HG02571 (cell line): Measurements from ENCODE around the gene NARF.
"Not testable (repeated sequence)": the region's sequence is repeated elsewhere in the genome, so short reads cannot be mapped to it uniquely, and the experiment has no call there.

Experiments
- ATAC-seq: cut with Tn5 transposase; IDR thresholded peaks from one replicate; pipeline ENCODE4 v1.9.1; 2021; ENCODE audit warnings: mild to moderate bottlenecking, moderate library complexity; ENCODE audit not compliant: unreplicated experiment

NARF gene

DNA sequence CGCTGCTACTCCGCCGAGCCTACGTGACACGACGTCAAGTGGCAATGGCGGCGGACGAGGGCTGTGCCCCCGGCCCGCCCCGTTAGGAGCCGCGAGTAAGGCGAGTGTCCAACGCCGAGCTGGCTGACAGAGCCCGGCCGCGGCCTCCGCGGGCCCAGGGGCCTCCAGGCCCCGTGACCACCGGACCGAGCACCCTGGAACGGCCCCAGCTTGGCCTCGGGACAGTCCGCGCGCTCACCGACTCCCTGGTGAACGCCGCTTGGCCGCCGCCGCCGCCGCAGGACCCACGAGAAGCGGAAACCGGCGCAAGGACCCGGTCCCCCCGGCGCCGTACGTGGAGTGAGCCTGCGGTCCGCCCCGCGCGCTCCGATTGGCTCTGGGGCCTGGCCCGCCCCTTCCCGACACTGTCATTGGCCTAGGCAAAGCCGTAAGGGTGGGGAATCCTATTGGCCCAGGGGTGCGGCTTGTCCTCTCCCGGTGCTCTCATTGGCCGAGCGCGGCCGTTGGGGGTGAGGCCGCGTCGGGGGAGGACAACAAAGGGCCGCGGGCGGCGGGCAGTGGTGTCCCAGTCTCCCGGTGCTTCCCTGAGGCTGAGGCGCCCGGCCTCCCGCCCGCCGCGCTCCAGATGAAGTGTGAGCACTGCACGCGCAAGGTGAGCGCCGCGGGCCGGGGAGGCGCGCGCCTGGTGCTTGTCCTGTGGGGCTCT, at the start of gene NARF:
Gene NARF, plus strand, starts transcription at position 563 of the 706 bp plus-strand sequence. Its CDS starts 63 bp downstream, at position 626.
- ATAC-seq: peak; percentile 95

DNA sequence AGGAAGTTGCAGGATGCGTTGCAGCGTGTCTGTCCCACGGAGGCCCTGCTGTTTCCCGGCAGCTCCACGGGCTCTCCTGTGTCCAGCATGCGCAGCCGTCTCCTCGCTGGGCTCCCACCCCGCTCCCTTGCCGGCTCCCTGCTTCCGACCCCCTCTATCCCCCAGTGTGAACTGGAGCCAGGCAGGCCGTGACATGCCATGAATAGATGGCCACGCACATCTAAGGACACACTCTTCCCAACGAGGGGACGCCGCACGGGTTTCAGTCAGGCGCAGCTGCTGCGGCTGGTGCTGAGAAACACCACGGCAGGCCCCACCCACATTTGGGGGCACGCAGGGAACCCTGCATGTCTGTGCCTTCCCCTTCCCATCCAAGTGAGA, 49.6 kb upstream of the NARF start:
- no peak for ATAC-seq

DNA sequence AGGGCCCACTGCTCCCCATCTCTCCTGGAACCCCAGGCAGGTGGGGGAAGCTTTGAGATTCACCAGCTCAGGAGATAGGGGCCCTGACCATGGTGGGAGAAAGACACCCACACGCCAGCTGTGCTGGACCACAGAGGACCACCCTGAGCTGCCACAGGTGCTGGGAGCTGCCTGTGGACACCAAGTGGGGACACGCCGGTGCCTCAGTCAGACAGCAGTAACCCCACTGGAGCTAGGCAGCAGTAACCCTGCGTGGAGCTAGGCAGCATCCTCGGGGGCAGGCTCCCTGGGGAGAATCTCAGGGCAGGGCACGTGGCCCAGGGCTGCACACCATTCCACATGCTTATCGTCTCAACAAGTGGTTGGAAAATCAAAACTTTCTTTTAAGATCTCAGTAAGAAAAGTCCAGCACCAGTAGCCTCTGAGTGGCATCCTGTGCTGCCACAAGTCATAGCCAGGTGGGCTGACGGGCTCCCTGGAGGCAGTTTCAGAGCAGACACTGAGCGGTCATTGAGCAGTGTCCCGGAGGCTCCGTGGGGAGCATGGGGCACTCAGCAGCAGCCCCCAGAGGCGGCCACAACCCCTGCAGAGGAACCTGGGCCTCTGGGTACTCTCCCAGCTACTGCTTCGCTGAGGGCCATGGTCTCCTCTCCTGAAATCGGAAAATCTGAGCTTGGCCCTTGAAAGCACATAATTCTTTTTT, 48.4 kb upstream of the NARF start:
- ATAC-seq: no peak

DNA sequence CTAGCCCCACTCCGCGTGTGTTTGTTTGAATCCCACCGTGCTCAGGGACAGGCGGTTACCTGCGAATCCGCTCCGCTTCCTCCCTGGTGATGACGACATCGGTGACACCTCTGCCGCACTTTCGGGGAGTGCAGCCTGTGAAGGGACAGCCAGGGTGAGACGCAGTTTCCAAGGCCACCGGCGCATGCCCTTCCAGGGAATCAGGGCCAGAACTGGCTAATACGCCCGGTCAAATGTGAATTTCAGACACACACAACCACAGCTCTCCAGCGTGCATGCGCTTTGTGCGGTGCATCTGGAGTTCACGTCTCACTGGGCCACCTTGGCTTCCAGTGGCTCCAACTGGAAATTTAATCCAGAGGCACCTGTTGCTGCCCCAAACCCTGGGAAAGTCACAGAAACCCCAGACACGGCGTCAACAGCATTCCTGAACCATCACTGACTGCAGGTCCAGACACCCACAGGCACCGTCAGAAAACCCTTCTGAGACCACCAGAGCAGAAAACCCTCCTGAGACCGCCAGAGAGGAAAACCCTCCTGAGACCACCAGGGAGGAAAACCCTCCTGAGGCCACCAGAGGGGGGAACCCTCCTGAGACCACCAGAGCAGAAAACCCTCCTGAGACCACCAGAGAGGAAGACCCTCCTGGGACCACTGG, 47.0 kb upstream of the NARF start:
- no peak for ATAC-seq

DNA sequence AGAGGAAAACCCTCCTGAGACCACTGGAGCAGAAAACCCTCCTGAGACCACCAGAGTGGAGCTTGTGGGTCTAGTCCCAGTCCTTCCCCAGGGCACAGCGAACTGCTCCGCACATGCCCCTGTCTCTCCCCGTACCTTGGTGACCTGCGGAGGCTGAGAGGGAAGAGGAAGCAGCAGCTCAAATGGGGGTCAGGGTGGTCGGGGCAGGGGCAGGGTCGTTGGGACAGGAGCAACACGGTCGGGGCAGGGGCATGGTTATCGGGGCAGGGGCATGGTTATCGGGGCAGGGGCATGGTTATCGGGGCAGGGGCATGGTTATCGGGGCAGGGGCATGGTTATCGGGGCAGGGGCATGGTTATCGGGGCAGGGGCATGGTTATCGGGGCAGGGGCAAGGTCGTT, 46.5 kb upstream of the NARF start:
- not testable (repeated sequence) for ATAC-seq

DNA sequence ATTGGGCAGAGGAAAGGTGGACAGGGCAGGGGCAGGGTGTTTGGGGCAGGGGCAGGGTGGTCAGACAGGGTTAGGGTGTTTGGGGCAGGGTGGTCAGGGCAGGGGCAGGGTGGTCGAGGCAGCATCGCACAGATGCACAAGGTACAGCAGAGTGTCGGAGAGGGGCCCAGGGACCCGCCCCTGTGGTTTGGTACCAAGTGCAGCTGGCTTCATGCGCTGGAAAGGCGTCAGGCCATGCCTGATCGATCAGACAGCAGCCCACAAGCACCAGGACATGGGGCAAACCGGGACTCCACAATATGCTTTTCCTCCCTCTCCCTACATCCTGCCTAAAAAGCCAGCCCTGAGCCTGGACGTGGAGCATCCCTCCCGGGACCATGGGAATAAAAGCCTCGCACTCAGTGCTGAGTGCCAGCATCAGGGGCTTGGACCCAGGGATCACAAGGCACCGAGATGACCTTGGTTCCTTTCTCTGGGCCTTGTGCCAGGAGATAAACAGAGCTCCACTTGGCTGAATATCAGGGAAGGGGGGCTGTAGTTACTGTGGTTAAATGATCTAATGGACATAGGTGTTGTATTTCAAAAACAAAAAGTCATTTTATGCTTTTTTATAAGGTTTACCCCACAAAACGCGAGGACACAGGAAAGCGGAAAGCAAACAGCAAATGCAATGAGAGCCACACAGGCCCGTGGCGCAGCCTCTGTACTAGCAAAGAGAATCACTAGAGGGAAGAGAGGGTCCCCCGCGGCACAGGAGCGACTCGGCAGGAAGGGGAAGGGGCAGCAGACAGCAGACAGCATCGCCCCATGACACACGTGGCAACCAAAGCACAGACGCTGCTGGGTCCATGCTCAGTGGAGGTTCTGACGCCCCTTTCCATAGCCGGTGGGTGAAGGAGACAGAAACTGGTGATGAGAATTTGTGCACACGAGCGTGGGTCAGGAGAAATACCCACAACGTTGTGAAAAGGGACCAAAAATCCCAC, 45.7 kb upstream of the NARF start:
- ATAC-seq: no peak

DNA sequence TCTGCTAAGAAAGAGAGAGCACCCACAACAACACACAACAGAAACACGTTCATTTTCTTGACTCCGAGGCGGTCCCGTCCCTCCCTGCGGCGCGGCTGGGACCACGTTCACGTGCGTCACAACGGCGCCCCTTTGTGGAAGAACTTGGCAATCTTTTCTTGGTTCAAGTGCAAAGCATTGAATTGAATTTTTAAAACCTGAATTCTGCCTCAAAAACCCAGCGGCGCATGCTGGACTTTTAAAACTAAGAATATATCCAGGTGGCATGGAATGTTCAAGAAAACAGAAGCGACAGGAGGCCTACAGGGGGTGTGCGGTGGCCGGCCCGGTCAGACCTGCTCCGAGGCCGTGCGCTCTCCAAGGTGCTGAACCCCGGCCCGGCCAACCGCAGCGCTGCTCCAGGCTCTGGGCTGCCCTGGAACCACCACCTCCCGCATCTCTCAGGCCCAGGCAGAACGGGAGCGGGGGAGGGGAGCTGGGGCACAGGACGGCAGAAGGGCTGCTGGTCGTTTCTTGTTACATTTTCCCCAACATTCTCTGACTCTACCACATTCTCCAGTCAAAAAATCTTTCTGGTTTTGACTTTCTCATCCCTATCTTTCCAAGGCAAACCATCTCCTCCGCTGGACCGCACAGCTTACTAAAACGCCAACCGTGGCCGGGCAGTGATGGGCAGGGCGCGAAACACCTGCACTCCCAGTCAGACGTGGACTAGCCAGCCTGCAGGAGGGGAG, 43.8 kb upstream of the NARF start:
- ATAC-seq: no peak

DNA sequence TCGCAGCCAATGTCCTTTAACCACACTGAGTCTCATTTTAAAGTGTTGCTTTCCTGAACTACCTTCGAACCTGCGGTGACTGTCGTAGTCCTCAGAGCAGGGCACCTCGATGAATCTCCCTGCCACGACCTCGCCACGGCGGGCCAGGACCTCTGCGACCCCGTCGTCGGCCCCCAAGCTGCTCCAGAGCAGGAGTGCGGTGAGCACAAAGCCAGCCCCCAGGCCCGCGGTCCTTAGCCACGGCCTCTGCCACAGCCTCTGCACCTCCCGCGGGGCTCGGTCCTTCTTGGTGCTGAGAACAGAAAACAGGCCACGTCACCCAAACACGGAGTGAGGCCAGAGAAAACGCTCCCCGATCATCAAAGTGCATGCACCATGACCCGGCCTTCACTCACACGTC, 43.2 kb upstream of the NARF start:
- ATAC-seq: no peak

DNA sequence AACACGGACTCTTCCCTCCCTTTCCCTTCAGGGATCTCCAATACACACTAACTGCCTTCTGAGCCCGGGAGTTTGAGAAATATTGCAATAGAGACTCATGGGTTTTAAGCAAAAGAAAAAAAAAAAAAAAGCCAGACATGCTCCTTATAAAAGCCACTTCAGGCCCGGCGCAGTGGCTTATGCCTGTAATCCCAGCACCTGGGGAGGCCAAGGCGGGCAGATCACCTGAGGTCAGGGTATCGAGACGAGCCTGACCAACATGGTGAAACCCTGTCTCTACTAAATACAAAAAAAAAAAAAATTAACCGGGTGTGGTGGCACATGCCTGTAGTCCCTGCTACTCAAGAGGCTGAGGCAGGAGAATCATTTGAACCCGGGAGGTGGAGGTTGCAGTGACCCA, 42.8 kb upstream of the NARF start:
- ATAC-seq: no peak

DNA sequence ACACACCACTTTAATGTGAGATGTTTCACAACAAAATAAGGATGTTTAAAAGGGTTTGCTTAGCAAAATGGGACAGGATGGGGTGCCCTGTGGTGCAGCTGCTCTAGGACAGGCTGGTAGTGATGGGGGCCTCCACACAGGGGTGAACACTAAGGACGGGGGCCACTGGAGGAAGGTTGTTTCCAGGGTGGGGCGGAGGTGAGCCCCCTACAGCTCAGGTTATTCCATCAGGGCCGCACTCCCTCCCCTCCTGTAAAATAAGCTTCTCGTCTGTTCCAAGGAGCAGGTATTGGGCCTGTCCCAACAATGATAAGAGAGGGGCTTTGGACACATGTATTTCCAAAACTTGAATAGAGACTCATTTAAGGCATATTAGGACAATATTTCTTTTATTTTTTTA, 42.3 kb upstream of the NARF start:
- no peak for ATAC-seq

DNA sequence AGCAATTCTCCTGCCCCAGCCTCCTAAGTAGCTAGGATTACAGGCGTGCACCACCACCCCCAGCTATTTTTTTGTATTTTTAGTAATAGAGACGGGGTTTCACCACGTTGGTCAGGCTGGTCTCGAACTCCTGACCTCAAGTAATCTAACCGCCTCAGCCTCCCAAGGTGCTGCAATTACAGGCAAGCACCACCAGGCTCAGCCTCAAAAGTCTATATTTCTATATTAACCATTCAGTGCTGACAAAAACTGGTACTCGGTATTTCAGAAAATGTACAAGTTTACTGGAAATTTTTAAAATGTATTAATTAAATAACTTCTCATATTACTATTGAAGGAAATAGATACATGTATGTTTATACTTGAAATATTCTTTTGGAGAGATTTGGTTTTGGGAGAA, 41.8 kb upstream of the NARF start:
- ATAC-seq: no peak

DNA sequence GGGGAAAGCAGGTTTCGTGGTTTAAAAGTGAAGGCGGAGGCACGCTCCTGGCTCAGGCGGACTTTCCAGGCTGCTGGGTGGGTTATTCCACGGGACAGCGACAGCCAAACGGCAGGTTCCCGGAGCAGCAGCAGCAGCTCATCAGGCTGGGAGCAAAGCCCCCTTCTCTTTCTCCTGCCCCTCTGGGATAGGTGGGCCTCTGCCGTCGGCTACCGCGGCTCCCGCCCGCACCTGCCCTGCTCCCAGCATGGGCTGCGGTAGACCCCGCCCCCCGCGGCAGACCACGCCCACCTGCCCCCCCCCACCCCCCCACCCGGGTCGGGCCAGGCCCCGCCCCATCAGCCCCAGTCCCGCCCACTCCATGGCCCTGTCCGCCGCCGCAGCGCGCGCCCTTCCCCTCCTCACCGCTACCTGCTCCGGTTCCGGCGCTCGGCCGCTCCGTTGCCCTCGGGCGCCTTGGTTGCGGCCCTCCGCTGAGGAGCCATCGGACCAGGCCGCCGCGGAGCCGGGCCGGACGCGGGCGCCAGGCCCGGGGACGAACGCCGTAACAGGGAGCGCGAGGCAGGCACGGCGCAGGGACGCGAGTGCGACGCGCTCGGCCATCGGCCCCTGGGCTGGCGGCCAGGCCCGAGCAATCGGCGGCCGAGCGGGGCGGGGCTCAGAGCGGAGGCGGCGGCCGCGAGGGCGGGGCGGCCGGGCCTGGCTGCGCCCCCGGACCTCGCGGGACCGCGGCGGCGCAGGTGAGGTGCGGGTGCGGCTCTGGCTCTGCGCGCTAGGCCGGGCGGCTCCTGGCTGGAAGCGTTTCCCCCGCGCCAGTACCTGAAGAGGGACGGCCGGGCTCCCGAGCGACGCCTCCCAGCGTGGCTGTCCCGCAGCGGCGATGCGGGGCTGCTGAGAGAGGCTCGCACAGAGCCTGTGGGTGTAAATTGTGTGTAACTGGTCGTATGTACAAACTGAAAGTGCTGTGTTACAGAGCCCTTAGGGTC, 40.2 kb upstream of the NARF start, which contains the start of the genes HEXD and OGFOD3:
Gene HEXD, plus strand, starts transcription at position 347 of the 986 bp plus-strand sequence. CDS start 1,453 bp downstream, outside the sequence.
Gene OGFOD3, minus strand, starts transcription at position 586 of the 986 bp plus-strand sequence. Its CDS starts 101 bp downstream, at position 485.
- ATAC-seq: peak; percentile 72

DNA sequence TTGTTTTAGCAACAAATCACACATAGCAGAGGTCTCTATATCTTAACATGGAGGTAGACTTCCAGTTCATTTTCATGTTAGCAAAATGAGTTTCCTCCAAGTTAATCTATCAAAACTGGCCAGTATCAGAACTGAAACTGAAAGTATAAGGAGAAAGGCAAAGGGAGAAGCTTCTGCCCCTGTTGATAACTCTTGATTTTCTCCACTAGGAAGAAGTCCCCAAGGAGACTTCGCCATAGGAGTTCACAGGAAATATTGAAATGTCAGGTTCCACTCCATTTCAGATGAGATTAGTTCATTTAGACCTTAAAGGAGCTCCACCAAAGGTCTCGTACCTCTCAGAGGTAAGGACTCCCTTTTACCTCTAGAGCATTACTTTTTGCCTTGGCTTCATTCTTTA, 39.0 kb upstream of the NARF start:
- no peak for ATAC-seq

DNA sequence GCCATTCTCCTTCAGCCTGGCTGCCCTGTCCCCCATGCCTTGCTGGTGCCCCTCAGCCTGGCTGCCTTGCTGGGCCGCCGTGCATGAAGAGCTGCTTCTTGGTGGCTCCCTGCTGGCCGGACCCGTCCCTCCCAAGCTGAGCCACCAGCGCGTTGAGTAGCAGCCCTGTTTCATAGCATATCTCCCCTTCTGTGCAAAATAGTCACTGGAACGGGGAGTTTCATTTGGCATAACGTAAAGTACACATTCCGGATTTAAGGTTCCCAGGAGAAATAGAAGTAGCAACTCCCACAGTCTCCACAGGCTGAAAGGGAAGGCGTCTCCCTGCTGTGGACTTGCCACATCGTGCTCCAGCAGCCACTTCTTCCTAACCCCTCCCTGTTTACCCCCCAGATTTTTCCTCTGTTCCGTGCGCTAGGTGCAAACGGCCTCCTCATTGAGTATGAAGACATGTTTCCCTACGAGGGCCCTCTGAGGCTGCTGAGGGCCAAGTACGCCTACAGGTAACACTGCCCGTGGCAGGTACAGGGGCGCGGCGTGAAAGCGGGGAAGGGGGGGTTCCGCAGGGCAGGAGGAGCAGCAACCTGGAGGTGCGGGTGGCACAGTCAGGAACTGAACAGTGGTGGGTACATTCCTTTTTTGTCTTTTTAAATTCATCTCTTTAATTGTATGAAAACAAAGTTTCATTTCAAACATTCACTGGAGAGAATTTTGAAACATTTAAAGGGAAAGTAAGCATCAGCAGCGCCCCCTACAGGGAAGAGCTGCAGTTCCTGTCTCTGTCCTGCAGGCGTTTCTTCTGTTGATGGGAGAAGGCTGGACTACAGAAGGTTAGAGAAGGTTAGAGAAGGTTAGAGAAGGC, 34.3 kb upstream of the NARF start:
- no peak for ATAC-seq

DNA sequence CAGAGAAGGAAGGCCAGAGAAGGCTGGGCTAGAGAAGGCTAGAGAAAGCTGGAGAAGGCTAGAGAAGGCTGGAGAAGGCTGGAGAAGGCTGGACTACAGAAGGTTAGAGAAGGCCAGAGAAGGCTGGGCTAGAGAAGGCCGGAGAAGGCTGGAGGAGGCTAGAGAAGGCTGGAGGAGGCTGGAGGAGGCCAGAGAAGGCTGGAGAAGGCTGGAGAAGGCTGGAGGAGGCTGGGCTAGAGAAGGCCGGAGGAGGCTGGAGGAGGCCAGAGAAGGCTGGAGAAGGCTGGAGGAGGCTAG, 33.7 kb upstream of the NARF start:
- no peak for ATAC-seq

DNA sequence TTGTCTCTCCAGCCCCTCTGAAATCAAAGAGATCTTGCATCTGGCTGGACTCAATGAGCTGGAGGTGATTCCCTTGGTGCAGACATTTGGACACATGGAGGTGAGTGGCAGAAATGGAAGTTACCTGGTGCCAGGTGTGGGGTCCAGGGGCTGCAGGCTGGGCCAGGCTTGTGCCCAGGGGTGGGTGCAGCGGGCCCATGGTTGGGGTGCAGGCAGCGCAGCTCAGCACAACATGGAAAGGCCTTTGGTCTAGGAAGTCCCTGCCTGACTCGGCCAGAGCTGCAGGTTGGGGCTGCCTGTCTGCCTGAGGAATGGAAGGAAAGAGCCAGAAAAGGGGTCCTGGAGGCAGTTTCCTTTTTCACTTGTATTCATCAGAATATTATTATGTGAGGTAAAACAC, 30.0 kb upstream of the NARF start:
- ATAC-seq: no peak

DNA sequence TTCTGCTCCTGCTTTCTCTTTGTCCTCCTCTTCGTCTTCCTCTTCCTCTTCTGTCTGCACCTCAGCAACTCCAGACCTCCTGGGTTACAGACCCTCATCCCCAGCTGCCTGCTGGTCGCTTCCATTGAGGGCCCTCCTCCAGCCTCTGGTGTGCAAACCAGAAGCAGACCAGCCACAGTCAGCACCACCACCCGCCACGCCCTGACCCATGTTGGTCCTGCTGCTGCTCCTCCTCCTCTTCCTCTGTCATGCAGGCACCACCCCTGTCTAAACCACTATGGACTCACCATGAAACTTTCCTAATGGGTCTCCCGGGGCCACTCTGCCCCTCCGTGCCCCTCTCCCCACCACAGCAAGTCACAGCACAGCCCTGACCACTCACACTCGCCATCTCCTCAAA, 28.7 kb upstream of the NARF start:
- no peak for ATAC-seq

DNA sequence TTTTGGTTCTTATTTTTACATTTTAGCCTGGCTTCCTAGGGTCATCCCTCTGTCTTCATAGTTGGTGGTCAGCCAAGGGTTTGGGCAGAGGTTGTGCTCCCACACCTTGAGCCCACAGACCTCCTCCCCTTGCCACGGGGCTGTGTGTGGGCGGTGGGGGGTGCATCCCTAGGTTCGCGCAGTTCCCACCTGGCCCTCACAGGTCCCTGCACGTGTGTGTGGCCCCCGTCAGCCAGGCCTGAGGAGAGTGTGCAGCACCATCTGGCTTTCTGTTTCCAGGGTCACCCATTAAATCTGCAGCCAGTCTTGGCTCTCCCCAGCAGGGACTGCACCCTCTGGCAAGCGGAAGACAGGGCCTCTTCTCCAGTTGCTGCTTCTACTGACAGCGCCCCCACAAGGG, 26.5 kb upstream of the NARF start:
- no peak for ATAC-seq
